Activated CD8-positive, alpha-beta memory T cell treated with anti-CD3 and anti-CD28 coated beads for 24 hours (primary cell): ENCODE measurements around the gene GFPT2.

Experiments used
- DNase-seq: peaks from one replicate; pipeline ENCODE4 v3.0.0-alpha.2; 2020

Gene GFPT2

DNA sequence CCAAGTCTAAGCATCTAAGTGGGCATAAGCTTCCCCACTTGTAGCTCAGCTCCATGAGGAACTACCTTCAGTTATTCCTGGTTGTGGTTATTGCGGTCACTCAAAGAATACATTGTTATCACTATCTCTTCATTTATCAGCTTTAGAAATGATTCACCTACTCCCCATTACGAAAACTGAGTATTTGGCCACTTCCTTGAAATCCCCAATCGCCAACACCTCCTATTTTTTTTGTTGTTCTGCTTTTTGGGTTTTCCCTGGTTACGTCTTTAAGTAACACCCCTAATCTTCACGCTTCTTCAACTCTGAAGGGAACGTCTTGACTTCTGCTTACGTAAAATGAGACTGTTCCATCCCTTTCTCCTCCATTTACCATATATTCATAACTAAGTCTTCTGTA is 81.9 kb downstream of the GFPT2 start:
- no peak for DNase-seq

DNA sequence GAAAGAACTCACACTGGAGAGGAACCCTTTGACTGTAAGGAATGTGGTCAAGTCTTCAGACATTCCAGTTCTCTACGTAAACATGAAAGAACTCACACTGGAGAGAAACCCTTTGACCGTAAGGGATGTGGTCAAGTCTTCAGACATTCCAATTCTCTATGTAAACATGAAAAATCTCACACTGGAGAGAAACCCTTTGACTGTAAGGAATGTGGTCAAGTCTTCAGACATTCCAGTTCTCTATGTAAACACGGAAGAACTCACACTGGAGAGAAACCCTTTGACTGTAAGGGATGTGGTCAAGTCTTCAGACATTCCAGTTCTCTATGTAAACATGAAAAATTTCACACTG is 93.9 kb downstream of the GFPT2 start:
- no peak for DNase-seq

DNA sequence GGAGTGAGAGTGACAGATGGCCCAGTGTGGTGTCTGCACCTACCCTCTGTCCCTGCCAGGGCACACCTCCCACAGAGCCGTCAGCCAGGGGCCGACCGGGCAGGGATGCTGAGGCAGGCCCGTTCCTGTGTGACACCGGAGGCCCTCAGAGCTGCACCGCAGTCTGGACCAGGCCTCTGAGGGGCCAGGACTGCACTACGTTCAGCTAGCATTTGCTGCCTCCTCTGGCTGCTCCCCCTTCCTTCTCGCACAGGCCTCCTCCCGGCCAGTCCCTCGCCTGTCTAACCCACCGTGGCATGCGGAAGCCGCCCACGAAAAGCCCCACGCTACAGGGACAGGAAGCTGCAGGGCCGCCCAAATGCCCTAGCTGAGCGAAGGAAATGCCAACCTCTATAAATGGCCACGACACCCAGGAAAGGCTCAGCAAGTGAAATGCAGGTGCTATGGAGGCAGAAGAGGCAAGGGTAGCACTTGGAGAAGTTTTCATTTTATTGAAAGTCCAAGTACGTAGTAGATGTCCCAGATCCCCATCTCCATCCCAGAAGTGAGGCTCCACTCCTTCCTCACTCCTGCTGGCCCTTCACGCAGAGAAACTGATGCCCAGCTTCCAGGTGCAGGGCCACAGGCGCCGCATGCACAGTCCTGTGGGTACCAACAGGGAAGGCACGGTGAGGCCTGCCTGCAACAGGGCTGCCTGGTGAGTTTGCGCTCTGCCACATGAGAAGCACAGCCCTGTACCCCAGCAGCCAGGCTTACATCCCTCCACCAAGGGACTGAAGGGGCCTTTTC is 99.9 kb downstream of the GFPT2 start:
- DNase-seq: no peak

DNA sequence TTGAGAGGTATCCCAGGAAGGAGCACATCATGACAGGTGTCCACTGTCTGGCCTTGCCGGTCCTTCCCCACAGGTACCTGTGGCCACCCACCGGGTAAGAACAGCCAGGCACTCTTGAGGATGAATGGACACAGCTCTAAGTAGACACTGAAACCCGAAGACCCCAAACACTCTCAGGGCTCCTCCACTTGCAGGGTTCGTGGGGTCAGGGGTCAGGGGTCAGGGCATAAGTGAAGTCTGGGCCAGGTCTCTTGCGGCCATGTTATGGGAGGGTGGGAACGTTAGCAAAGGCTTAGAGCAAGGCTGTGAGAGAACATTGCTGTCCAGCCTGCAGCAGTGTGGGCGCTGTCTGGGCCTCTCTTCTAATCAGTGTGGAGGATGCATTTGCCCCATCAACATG is 101.2 kb downstream of the GFPT2 start:
- DNase-seq: no peak

DNA sequence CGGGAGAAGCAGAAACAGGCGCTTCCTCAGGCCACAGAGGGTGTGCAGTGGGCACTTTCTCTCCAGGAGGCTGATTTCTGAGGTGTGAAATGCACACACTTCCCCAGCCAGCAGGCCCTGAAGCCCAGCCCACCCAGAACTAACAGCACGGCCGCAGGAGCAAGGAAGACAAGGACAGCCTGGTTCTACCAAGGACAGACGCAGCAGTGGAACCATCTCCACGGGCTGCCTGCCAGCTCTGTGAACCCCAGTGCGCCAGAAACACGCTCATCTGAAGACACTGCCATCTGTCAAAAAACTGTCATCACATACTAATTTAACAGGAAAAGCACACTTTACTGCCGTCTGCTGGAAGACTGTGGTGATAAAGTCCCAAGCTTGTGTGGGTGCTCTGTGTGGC is 102.0 kb downstream of the GFPT2 start:
- no peak for DNase-seq
